Ovary (tissue), 9 donors: ENCODE results near the gene P2RX2. TPM values are rescaled to one million over a fixed set of nuclear protein-coding genes. Genes with fewer than 3 reads are reported as not detected.

Experiments
- DNase-seq, 5 donors: peaks; one replicate each; pipeline ENCODE4 v3.0.0-alpha.2; 2019 to 2020
- H3K27ac ChIP-seq, 2 donors: fragments of 200-600 bp; one replicate each; pipeline versions ENCODE4 v1.5.1 to v1.8.0; 2019 to 2022
- H3K27me3 ChIP-seq: fragments of 200-600 bp; one replicate; pipeline ENCODE4 v1.8.0; 2022
- H3K36me3 ChIP-seq: fragments of 200-600 bp; sonication (generic); one replicate; pipeline ENCODE4 v1.5.1; 2019
- H3K4me1 ChIP-seq: one replicate; pipeline ENCODE4 v1.8.1; 2013; ENCODE audit warnings: mild to moderate bottlenecking, moderate library complexity; ENCODE audit not compliant: insufficient read depth
- H3K4me3 ChIP-seq: fragments of 200-600 bp; sonication (generic); one replicate; pipeline ENCODE4 v1.5.1; 2017
- H3K9me3 ChIP-seq, 2 donors: fragments of 200-600 bp in 1 of 2; sonication (generic) in 1 of 2; one replicate each; pipeline versions ENCODE4 v1.5.1 to v1.8.1; 2013 to 2019; ENCODE audit warnings: mild to moderate bottlenecking in 1 of 2, moderate library complexity in 1 of 2
- EP300 ChIP-seq: sonication (generic); formaldehyde crosslinking; IDR thresholded peaks from one replicate; pipeline ENCODE4 v1.6.1; 2017; ENCODE audit warnings: antibody characterized with exemption
- POLR2A ChIP-seq: fragments of 450-650 bp; IDR thresholded peaks from one replicate; pipeline ENCODE4 v1.6.1; 2017; ENCODE audit warnings: antibody characterized with exemption, mild to moderate bottlenecking, moderate library complexity
- WGBS, 3 donors: extraction: QIAGEN DNeasy Blood & Tissue Kit in 1 of 3; methylation state at CpG; one replicate each; pipeline versions ENCODE4 v1.1.5 to v1.1.7; 2013 to 2017; 5-methylcytosine and 5-hydroxymethylcytosine counted together
- intact Hi-C, 4 donors: fragments of 100-400 bp; cut with DNase I; formaldehyde crosslinking; loops; one replicate each; pipeline versions ENCODE4 v1.11.0 to v1.15.1; 2022 to 2023
- polyA plus RNA-seq, 2 donors: library from polyadenylated mRNA; stranded (reverse); fragments of 200-250 nt in 1 of 2; fragments of 350-450 nt in 1 of 2; fragmentation: Illumina TruSeq in 1 of 2; extraction: RNeasy Lipid Tissue Mini Kit (QIAGEN cat#74804) in 1 of 2; gene quantifications; one replicate each; pipeline ENCODE4 v1.2.3, GENCODE V29; 2013 to 2014
- total RNA-seq, 7 donors: library from RNA; depleted of rRNA in 2 of 7; stranded (reverse); fragments of >200 nt in 2 of 7; fragmentation: NEBNext Ultra II Directional in 3 of 7; extraction: Animal tissue kit (Norgen Biotek cat#: 25700) in 3 of 7; gene quantifications; one replicate each; pipeline versions ENCODE4 v1.1.0 to v1.2.4, GENCODE V29; 2016 to 2023
- TF ChIP-seq, protein P1 (sequence below), 3 donors: fragments of 450-650 bp in 2 of 3; fragments of 200-600 bp in 1 of 3; IDR thresholded peaks; one replicate each; pipeline versions ENCODE4 v1.5.1 to v1.8.0; 2016 to 2022; ENCODE audit warnings: antibody characterized with exemption in 3 of 3, mild to moderate bottlenecking in 1 of 3
- donor health status: DM: no; HTN: no; CAD: no; lungs with moderate emphysema.
- donor health status: DM: no; HTN: no; CAD: no.
- donor health status: Bipolar disorder and iron deficiency.
- donor health status: DM: yes; HTN: yes; CAD: no.
- donor health status: DM: no; HTN: no; CAD: no.
- donor health status: DM: yes; HTN: yes; CAD: no.

The P2RX2 gene
- total and polyA plus RNA-seq, 9 donors, result 0.11 to 1.1 (median 0.45) TPM; not detected in 6

- DNase-seq, result no peak
- intact Hi-C loops, result loop anchor here in 1 of 4 donors (10.0 kb wide), 1 partner anchor 928 kb away; the partner anchor contains the start of gene SFSWAP
- 93 to 95% (median 94%) methylated on average over 30 of the region's 30 CpGs for WGBS, 3 donors
- no peak overlapping the region for H3K4me3 ChIP-seq
- H3K36me3 ChIP-seq, result no peaks in the 10 kb centered on the region
- no peaks in the 10 kb centered on the region for H3K9me3 ChIP-seq
- no peak overlapping the region for H3K27ac ChIP-seq
- H3K27me3 ChIP-seq, result no peaks in the 10 kb centered on the region
- TF ChIP-seq POLR2A (no peak), EP300 (no peak)
- TF ChIP-seq, protein P1, sequence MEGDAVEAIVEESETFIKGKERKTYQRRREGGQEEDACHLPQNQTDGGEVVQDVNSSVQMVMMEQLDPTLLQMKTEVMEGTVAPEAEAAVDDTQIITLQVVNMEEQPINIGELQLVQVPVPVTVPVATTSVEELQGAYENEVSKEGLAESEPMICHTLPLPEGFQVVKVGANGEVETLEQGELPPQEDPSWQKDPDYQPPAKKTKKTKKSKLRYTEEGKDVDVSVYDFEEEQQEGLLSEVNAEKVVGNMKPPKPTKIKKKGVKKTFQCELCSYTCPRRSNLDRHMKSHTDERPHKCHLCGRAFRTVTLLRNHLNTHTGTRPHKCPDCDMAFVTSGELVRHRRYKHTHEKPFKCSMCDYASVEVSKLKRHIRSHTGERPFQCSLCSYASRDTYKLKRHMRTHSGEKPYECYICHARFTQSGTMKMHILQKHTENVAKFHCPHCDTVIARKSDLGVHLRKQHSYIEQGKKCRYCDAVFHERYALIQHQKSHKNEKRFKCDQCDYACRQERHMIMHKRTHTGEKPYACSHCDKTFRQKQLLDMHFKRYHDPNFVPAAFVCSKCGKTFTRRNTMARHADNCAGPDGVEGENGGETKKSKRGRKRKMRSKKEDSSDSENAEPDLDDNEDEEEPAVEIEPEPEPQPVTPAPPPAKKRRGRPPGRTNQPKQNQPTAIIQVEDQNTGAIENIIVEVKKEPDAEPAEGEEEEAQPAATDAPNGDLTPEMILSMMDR (IDR thresholded peaks at IDR 0.05), result no peak
- H3K4me1 ChIP-seq, result no peaks in the 10 kb centered on the region
These were observed 24.6 kb downstream of the P2RX2 start for GRCh38 chr12:132642846-132643835.

- Histone ChIP-seq H3K4me1 (no peaks in the 10 kb centered on the region), H3K9me3 (no peaks in the 10 kb centered on the region), H3K36me3 (no peaks in the 10 kb centered on the region), H3K27ac (no peak overlapping the region), H3K27me3 (no peaks in the 10 kb centered on the region), H3K4me3 (no peak overlapping the region)
- no peak for DNase-seq
- WGBS, 3 donors, result 92 to 94% (median 92%) methylated on average over 7 of the region's 7 CpGs
- intact Hi-C loops, result loop anchor here in 1 of 4 donors (10.0 kb wide), 1 partner anchor 932 kb away; the partner anchor contains the start of gene SFSWAP
- no peak for TF ChIP-seq POLR2A
- TF ChIP-seq, protein P1 (IDR thresholded peaks at IDR 0.05), result no peak
- TF ChIP-seq EP300, result no peak
These were observed 28.3 kb downstream of the P2RX2 start for GRCh38 chr12:132646850-132647249.

DNA sequence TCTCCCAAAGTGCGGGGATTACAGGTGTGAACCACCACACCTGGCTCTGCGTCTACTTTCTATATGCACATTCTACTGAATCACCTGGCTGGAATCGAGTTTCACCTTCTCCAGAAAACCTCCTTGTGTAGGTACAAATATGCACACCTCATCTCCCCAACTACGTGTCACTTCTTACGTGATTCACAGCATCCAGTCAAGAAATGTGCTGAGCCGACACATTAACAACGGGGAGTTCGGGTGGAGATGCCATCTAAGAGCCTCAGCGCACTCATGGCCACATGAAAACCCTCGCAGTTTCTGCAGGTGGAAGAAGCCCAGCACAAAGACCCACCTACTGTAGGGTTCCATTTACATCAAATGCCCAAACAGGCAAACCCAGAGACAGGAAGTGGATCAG is 29.3 kb downstream of the P2RX2 start:
- DNase-seq, result no peak
- intact Hi-C loops, result loop anchor here in 1 of 4 donors (10.0 kb wide), 1 partner anchor 933 kb away; the partner anchor contains the start of gene SFSWAP
- WGBS, 3 donors, result 91 to 93% (median 93%) methylated on average over 10 of the region's 10 CpGs
- H3K4me1 ChIP-seq, result no peaks in the 10 kb centered on the region
- H3K27me3 ChIP-seq, result no peaks in the 10 kb centered on the region
- H3K4me3 ChIP-seq, result no peak overlapping the region
- no peaks in the 10 kb centered on the region for H3K36me3 ChIP-seq
- TF ChIP-seq POLR2A, result no peak
- no peak for TF ChIP-seq EP300
- TF ChIP-seq, protein P1 (IDR thresholded peaks at IDR 0.05), result no peak
- H3K9me3 ChIP-seq, result no peaks in the 10 kb centered on the region
- no peak overlapping the region for H3K27ac ChIP-seq

- WGBS, 3 donors, result 90 to 95% (median 91%) methylated on average over 22 to 24 of the region's 24 CpGs
- H3K36me3 ChIP-seq, result no peaks in the 10 kb centered on the region
- no peak for DNase-seq
These were observed 30.1 kb downstream of the P2RX2 start for GRCh38 chr12:132648616-132649225.

More at GRCh38 chr12:132648616-132649225, 30.1 kb downstream of the P2RX2 start:
- no peak overlapping the region for H3K4me3 ChIP-seq
- no peaks in the 10 kb centered on the region for H3K4me1 ChIP-seq
- no peaks in the 10 kb centered on the region for H3K9me3 ChIP-seq
- no peak overlapping the region for H3K27ac ChIP-seq
- H3K27me3 ChIP-seq, result no peaks in the 10 kb centered on the region
- intact Hi-C loops, result loop anchor here in 1 of 4 donors (10.0 kb wide), 1 partner anchor 934 kb away; the partner anchor contains the start of gene SFSWAP
- TF ChIP-seq, protein P1 (IDR thresholded peaks at IDR 0.05), result no peak
- TF ChIP-seq EP300, result no peak
- no peak for TF ChIP-seq POLR2A
